C4-2B (cell line): ENCODE measurements around the gene DAW1.

Experiments
- H3K27ac ChIP-seq: fragments of 450-650 bp; 2 replicates; pipeline ENCODE4 v1.5.1; 2017
- CTCF ChIP-seq: fragments of 450-650 bp; conservative IDR thresholded peaks from 2 replicates; pipeline ENCODE4 v1.5.1; 2017; ENCODE audit warnings: mild to moderate bottlenecking
- ZFX ChIP-seq: fragments of 450-650 bp; IDR thresholded peaks from 2 replicates; pipeline ENCODE4 v1.6.1; 2017

The DAW1 gene

GRCh38 chr2:227872676-227873075 is 1.2 kb downstream of the DAW1 start:
- no peak for TF ChIP-seq ZFX
- no peak for TF ChIP-seq CTCF

GRCh38 chr2:227876300-227876801 is 4.9 kb downstream of the DAW1 start:
- TF ChIP-seq ZFX (no peak), CTCF (no peak)
- no peak overlapping the region for H3K27ac ChIP-seq

More at GRCh38 chr2:227872676-227873075, 1.2 kb downstream of the DAW1 start:
- H3K27ac ChIP-seq = no peak overlapping the region

- H3K27ac ChIP-seq = peak overlapping the region; percentile 75
- TF ChIP-seq ZFX (no peak), CTCF (no peak)
Observed at GRCh38 chr2:227877421-227878310, 6.2 kb downstream of the DAW1 start.

- TF ChIP-seq ZFX = no peak
- TF ChIP-seq CTCF = no peak
- H3K27ac ChIP-seq = no peak overlapping the region
Observed at GRCh38 chr2:227880460-227880859, 9.0 kb downstream of the DAW1 start.

GRCh38 chr2:227881866-227882517 is 10.6 kb downstream of the DAW1 start:
- TF ChIP-seq ZFX (no peak), CTCF (no peak)
- H3K27ac ChIP-seq = no peak overlapping the region

GRCh38 chr2:227884511-227884947 is 13.1 kb downstream of the DAW1 start:
- TF ChIP-seq CTCF (peak; percentile 93), ZFX (no peak)
- no peak overlapping the region for H3K27ac ChIP-seq

- TF ChIP-seq ZFX (no peak), CTCF (no peak)
- no peak overlapping the region for H3K27ac ChIP-seq
Observed at GRCh38 chr2:227886149-227886548, 14.7 kb downstream of the DAW1 start.
